AG10803 (cell line): Measurements from ENCODE around the gene MCF2L2.

Source experiments
- DNase-seq: peaks from one replicate; pipeline ENCODE4 v3.0.0; 2010; ENCODE audit warnings: low read depth
- H3K4me3 ChIP-seq: 2 replicates; pipeline ENCODE4 v1.5.1; 2011; ENCODE audit warnings: mild to moderate bottlenecking, low read length, control low read depth
- TF ChIP-seq, protein P1 (sequence below): conservative IDR thresholded peaks from 2 replicates; pipeline ENCODE4 v1.5.1; 2011; ENCODE audit warnings: mild to moderate bottlenecking, low read length, control low read depth, inconsistent platforms

The MCF2L2 gene

DNA sequence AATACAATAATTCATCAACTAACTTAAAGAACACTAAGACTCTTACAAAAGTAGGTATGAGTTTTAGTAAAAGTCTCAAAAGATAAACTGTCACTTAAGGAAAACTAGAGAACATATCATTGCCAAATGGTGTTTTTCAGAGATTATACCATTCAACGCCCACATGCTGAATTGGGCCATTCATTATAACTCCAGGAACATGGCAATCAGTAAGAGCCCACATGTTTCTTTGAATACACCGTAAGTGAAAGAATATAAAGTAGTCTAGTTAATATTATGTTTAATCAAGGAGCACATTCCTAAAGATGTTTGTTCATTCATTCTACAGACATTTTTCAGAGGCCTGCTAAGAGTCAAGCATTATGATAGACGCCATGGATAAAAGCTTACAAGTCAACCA is 152.5 kb downstream of the MCF2L2 start:
- DNase-seq = no peak
- TF ChIP-seq, protein P1, sequence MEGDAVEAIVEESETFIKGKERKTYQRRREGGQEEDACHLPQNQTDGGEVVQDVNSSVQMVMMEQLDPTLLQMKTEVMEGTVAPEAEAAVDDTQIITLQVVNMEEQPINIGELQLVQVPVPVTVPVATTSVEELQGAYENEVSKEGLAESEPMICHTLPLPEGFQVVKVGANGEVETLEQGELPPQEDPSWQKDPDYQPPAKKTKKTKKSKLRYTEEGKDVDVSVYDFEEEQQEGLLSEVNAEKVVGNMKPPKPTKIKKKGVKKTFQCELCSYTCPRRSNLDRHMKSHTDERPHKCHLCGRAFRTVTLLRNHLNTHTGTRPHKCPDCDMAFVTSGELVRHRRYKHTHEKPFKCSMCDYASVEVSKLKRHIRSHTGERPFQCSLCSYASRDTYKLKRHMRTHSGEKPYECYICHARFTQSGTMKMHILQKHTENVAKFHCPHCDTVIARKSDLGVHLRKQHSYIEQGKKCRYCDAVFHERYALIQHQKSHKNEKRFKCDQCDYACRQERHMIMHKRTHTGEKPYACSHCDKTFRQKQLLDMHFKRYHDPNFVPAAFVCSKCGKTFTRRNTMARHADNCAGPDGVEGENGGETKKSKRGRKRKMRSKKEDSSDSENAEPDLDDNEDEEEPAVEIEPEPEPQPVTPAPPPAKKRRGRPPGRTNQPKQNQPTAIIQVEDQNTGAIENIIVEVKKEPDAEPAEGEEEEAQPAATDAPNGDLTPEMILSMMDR = no peak
- no peak overlapping the region for H3K4me3 ChIP-seq

DNA sequence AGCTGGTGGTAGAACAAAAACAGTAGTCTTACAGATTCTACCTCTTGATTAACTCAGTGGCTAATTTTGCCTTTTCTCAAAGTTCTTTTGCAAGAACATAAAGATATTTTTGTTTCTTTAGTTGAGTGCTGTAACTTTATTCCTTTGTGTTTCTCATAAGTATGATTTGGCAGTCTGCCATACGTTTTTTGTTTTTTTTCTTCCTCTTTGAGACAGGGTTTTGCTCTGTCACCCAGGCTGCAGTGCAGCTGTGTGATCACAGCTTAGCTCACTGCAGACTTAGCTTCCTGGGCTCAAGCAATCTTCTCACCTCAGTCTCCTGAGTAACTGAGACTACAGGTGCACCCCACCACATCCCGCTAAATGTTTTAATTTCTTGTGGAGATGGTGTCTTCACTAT is 153.0 kb downstream of the MCF2L2 start:
- TF ChIP-seq, protein P1 = no peak
- H3K4me3 ChIP-seq = no peak overlapping the region
- DNase-seq = no peak

DNA sequence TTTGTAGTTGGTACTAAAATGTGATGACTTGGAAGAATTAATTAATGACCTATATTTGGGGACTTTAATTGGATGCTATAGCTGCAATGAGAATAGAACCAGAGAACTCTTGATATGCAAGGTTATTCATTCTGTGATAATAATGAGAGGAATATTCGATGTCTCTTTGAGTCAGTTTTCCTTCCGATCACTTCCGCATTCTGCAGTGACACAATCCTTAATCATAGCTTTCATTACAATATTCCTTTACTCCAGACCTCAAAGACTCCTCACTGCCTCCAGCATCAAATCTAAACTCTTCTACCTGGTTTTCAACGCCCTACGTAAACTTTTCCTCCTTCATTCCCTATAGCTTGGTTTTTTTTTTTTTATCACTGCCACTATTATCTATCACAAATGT is 153.8 kb downstream of the MCF2L2 start:
- TF ChIP-seq, protein P1 = no peak
- H3K4me3 ChIP-seq = no peak overlapping the region
- no peak for DNase-seq

DNA sequence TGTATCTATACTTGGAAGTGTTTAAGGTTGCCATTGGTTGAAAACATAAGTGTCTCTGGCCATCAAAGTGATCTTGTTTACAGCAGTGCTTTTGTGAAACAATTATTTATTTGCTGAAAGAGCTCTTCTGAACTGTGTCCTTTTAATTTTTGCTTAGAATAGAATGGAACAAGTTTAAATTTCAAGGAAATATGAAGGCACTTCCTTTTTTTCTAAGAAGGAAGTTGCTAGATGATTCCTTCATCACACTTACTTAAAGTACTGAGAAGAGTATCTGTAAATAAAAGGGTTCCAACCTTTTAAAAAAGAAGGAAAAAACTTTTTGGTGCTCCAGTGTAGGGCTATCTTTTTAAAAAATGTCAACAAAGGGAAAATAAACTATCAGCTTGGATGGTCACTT is 155.6 kb downstream of the MCF2L2 start:
- DNase-seq = no peak
- TF ChIP-seq, protein P1 = no peak
- no peak overlapping the region for H3K4me3 ChIP-seq

DNA sequence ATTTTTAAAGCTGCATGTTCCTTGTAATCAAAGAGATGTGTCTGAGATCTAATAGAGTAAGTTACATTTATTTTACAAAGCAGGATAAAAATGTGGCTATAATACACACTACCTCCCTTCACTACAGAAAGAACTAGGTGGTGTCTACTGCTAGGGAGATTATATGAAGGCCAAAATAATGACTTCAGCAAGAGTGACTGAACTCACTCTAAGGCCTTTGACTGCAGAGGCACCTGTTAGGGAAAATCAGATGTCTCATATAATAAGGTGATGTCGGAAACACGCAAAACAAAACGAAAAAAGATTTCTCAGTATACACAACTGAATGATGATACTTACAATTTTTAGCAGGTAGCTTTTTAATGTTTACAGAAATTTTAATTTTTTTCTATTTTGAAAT is 156.3 kb downstream of the MCF2L2 start:
- H3K4me3 ChIP-seq = no peak overlapping the region
- TF ChIP-seq, protein P1 = no peak
- DNase-seq = no peak

DNA sequence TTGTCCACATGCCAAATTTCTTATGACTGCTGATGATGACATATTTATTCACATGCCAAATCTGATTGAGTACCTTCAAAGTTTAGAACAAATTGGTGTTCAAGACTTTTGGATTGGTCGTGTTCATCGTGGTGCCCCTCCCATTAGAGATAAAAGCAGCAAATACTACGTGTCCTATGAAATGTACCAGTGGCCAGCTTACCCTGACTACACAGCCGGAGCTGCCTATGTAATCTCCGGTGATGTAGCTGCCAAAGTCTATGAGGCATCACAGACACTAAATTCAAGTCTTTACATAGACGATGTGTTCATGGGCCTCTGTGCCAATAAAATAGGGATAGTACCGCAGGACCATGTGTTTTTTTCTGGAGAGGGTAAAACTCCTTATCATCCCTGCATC is 158.1 kb downstream of the MCF2L2 start:
- no peak overlapping the region for H3K4me3 ChIP-seq
- no peak for DNase-seq
- TF ChIP-seq, protein P1 = no peak

DNA sequence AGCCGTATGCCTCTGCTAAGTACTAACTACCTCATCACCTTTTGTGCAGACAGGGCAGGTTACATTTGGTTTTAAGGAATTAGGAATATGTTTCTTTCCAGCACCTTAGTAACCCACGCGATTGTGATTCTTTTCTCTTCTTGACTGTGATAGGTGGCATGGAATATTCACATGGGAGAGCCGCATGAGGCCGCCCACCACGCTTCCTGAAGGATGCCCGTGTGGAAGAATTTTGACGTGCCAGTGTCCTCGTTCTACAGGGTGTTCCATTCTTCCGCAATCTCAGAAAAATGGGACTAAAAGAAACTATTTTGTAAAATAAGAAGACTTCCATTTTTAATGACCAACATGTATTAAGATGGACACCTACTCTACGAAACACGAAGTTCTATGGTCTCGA is 159.1 kb downstream of the MCF2L2 start:
- TF ChIP-seq, protein P1 = no peak
- H3K4me3 ChIP-seq = no peak overlapping the region
- no peak for DNase-seq
